EH (cell line): ENCODE measurements around the gene OPRD1.

Experiments
- DNase-seq: peaks from one replicate; pipeline ENCODE4 v3.0.0-alpha.2; 2015; ENCODE audit warnings: low read depth

OPRD1 gene

DNA sequence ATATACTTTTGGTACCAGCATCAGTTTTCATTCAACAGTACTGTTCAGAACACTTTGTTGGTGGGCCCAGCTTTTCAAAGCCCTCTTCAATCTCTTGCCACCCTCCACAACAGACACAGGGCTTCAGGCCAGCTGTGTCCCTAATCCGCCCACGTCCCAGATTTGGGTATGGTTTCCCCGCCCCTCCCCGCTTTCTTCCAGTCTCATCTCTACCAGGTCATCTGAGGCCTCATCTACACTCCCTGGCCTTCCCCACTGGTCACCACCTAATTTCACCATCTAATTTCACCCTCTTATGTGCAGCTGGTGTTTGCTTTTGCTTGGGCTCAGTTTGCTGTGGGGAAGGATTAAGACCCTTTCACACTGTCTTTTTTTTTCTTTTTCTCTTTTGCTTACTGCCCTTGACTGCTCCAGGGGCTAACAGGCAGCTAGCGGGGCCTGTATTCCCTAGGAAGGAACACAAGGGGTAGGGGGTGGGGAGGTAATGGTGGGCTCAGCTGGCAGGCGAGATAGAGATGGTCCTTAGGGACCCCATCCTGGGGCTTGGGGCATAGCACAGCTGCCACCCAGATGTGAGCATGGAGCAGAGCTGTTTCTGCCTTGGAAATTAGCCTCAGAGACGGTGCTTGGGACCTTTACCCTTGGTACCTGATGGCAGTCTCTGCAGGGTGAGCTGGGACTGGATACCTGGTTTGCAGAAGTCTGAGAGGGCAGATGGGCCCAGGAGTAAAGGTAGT is 98.6 kb downstream of the OPRD1 start:
- DNase-seq: no peak

DNA sequence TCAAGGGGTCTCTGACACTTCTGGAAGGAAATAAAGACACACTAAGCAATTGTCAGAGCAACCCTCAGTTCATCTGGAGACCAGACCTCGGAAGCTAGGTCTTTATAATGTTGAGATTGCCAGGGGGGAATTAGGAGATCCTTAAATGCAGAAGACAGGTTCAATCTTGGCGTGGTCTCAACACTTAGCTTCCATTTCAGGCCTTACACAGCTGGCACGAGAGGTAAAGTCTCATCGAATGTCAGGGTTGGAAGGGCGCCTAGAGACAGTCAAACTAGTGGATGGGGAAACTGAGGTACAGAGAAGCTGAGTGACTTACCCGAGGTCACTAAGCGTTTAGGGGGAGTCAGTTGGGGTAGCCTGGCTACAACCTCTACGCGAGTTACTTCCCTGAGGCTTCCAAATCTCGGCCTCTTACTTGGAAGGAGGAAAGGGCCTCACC is 101.8 kb downstream of the OPRD1 start:
- no peak for DNase-seq

DNA sequence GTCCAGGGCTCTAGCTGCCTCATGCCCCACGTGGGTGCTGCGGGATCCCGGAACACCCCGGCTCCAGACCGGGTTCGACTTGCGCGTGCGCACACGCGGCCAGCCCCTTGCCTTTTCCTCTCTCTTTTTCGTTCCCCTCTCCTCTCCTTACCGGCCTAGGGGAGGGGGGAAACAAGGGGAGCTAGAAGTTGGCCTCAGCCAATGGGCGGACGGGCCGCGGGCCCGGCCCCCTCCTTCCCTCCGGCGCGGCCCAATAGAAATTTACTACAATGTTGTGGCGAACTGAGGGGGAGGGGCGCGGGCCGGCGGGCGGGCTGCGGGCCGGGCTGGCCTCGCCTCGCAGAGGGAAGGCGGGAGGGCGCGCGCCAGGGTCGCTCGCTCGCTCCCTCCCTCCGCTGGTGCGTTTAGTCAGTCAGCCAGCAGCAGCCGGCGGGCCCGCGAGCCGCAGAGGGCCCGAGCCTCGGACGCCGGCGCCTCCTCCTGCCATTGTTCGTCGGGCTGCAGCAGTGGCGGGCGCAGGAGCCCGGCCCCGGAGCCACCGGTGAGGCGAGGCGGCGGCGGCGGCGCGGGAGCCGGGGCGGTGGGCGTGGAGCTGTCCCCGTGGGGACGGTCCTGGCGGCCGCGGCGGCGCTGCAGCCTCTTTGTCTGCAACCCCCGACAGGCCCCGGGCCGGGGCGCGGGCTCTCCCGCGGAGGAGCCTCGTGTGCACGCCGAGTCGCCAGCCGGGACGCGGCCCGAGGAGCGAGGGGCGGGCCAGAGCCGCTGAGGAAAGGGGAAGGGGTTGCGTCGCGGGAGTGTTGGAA is 102.5 kb downstream of the OPRD1 start, which contains the start of gene EPB41:
EPB41 (plus strand) TSS at position 342 of the 803 bp plus-strand sequence. CDS start 72,869 bp downstream, outside the sequence.
- peak; percentile 89 for DNase-seq

DNA sequence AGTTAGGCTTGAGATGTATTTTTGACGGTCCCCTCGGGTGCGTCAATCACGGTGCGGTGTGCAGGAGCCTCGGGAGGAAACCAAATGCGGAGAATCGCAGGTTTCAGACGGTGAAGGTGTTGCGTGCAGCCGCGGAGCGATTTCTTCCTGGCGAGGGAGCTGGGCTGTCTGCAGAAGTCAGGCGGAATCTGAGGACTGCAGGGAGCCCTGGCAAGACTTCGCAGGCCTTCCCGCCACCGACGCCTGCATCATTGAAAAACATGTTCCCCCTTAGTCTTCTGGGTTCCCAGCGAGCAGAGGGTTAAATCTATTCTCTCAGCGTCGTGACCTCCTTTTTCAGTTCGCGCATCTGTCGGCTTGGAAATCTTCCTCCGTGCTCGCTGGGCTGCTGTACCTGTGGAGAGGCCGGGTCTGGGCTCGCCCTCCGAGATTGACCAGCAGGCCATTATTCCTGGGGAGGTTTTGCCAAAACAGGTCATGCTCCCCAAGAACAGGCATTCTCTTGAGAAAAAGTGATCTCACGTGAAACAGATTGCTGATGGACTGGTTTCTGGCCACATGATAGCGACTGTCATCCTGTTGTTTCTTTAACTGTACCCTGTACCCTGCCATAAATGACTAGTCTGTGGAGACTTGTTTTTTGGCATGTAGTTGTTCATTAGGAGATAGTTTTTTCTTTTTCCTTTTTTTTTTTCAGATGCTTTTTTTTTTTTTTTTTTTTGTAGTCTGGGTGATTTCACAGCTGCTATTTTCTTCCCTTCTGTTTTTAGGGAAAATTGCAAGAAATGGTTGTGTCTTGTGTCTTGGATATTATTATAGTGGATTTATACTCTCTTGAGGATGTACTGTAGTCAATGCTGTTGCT is 103.3 kb downstream of the OPRD1 start:
- peak; percentile 45 for DNase-seq

DNA sequence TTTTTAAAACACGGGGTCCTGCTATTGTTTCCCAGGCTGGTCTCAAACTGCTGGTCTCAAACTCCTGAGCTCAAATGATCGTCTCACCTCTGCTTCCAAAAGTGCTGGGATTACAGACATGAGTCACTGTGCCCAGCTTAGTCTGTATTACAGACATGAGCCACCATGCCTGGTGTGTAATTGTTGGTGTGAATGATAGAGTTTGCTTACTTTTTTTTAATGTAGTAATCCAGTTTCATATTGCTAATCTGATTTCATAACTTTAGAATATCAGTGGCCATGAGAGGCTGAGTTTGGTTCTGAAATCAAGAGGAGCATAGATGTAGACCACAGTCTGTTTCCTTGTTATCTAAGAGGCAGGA is 105.8 kb downstream of the OPRD1 start:
- no peak for DNase-seq
